Endothelial cell (in vitro differentiated cells): Measurements from ENCODE around the gene IKZF1. TPM values are rescaled to one million over a fixed set of nuclear protein-coding genes. Genes with fewer than 3 reads are reported as not detected.
A peak's percentile ranks its signal among the peaks of the same experiment; 100 is the strongest.

Source experiments
- DNase-seq: peaks from one replicate; pipeline ENCODE4 v3.0.0; 2021; ENCODE audit warnings: low spot score
- H3K27ac Mint-ChIP-seq: one replicate; pipeline ENCODE4 v1.8.0; 2021; ENCODE audit warnings: mixed read lengths, inconsistent platforms; ENCODE audit not compliant: unreplicated experiment
- H3K27me3 Mint-ChIP-seq: one replicate; pipeline ENCODE4 v1.8.0; 2021; ENCODE audit warnings: mild to moderate bottlenecking, moderate library complexity, mixed read lengths, inconsistent platforms; ENCODE audit not compliant: unreplicated experiment
- H3K36me3 Mint-ChIP-seq: one replicate; pipeline ENCODE4 v1.8.0; 2021; ENCODE audit warnings: mild to moderate bottlenecking, low read depth, mixed read lengths, inconsistent platforms; ENCODE audit not compliant: unreplicated experiment
- H3K4me1 Mint-ChIP-seq: one replicate; pipeline ENCODE4 v1.8.0; 2021; ENCODE audit warnings: mild to moderate bottlenecking, mixed read lengths, inconsistent platforms; ENCODE audit not compliant: unreplicated experiment
- H3K4me3 Mint-ChIP-seq: one replicate; pipeline ENCODE4 v1.8.0; 2021; ENCODE audit warnings: mild to moderate bottlenecking, mixed read lengths, inconsistent platforms; ENCODE audit not compliant: unreplicated experiment
- H3K9me3 Mint-ChIP-seq: one replicate; pipeline ENCODE4 v1.8.0; 2021; ENCODE audit warnings: mixed read lengths, inconsistent platforms; ENCODE audit not compliant: unreplicated experiment
- total RNA-seq: library from RNA; stranded (reverse); fragmentation: NEBNext Ultra II Directional; extraction: Animal tissue kit (Norgen Biotek cat#: 25700); gene quantifications from one replicate; pipeline ENCODE4 v1.2.1, GENCODE V29; 2021; ENCODE audit not compliant: unreplicated experiment
- TF ChIP-seq, protein P1 (sequence below): fragments of 200-600 bp; sonication (generic); IDR thresholded peaks from one replicate; pipeline ENCODE4 v1.5.0; 2021; ENCODE audit warnings: antibody characterized with exemption; ENCODE audit not compliant: unreplicated experiment

Gene IKZF1
- total RNA-seq, 1 donor from 2014 or later, result 3.1 TPM

DNA sequence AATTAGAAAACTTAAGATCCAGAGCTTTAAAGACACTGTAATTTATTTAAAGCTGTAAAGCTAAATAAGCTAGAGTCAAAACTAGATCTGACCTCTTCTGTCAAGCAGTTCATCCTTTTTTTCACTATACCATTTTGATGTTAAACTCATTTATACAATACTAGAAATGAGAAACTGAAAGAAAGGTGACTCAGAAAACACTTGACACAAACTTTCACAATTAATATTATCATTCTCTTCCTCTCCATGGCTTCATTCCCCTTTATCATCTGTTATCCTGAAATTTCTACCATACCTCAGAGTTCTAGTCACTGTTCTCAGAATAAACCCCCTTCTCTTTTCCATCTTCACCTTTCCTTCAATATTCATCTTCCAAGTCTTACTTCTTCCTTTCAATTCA is 144.3 kb downstream of the IKZF1 start:
- no peak for DNase-seq
- H3K36me3 Mint-ChIP-seq, result no peaks in the 10 kb centered on the region
- peaks cover 3% of the 10 kb centered on the region for H3K27me3 Mint-ChIP-seq
- no peak overlapping the region for H3K4me3 Mint-ChIP-seq
- H3K4me1 Mint-ChIP-seq, result no peaks in the 10 kb centered on the region
- H3K9me3 Mint-ChIP-seq, result no peaks in the 10 kb centered on the region
- TF ChIP-seq, protein P1, sequence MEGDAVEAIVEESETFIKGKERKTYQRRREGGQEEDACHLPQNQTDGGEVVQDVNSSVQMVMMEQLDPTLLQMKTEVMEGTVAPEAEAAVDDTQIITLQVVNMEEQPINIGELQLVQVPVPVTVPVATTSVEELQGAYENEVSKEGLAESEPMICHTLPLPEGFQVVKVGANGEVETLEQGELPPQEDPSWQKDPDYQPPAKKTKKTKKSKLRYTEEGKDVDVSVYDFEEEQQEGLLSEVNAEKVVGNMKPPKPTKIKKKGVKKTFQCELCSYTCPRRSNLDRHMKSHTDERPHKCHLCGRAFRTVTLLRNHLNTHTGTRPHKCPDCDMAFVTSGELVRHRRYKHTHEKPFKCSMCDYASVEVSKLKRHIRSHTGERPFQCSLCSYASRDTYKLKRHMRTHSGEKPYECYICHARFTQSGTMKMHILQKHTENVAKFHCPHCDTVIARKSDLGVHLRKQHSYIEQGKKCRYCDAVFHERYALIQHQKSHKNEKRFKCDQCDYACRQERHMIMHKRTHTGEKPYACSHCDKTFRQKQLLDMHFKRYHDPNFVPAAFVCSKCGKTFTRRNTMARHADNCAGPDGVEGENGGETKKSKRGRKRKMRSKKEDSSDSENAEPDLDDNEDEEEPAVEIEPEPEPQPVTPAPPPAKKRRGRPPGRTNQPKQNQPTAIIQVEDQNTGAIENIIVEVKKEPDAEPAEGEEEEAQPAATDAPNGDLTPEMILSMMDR, result no peak
- no peak overlapping the region for H3K27ac Mint-ChIP-seq

DNA sequence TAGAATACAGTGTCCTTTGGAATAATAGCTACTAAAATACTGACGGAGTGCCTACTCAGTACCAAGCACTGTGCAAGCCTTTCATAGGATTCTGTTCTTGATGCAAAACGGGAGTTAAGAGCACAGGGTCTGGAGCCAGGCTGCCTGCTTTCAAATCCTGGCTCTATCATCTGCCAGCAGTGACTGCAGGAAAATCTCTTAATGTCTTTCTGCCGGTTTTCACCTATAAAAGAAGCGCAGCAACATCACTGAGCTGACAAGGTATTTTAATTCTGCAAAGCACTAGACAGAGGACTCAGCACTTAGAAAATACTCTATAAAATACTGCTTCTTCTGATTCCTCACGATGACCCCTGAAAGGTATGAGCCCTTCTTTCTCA is 145.0 kb downstream of the IKZF1 start:
- Mint-ChIP-seq H3K36me3 (no peaks in the 10 kb centered on the region), H3K4me3 (peak overlapping the region; percentile 88), H3K4me1 (no peaks in the 10 kb centered on the region), H3K27ac (no peak overlapping the region), H3K9me3 (no peaks in the 10 kb centered on the region), H3K27me3 (peaks cover 3% of the 10 kb centered on the region)
- no peak for DNase-seq
- TF ChIP-seq, protein P1, result no peak

DNA sequence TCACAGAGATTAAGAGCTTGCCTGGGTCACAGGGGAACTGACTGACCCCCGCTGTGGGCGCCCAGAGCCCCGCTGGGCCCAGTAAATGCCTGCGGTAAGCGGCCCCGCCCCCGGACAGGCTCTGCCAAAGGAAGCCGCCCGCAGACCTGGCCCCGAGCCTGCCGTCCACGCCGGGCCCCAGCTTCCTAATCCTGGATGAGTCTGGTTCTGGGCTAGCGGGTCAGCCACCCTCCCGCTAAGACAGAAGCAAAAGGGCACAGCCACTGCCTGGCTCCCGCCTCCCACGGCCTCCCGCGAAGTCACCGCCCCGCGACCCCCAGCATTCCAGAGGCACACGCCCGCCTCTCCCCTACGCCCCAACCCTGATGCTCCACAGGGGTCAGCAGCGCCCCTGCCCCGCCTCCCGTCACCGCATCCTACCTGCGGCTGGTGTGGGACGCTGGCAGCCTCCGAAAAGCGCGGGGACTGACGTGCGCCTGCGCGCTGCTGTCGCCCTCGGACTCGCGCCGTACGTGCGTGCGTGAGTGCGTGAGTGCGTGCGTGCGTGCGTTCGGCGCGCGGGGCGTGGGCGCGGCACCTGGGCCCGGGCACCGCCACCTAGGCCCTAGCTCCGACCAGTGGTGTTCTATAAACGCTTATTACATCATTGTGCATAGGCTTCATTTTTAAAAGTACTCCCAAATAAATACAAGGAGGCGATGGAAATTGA is 145.5 kb downstream of the IKZF1 start, which contains the start of gene FIGNL1:
Gene FIGNL1 (minus strand): TSS at position 470 of the 709 bp plus-strand sequence. CDS start 3,063 bp downstream, outside the sequence.
- DNase-seq, result peak; percentile 41
- peaks cover 3% of the 10 kb centered on the region for H3K27me3 Mint-ChIP-seq
- no peaks in the 10 kb centered on the region for H3K4me1 Mint-ChIP-seq
- TF ChIP-seq, protein P1, result no peak
- H3K9me3 Mint-ChIP-seq, result no peaks in the 10 kb centered on the region
- H3K36me3 Mint-ChIP-seq, result no peaks in the 10 kb centered on the region
- no peak within 1 kb of the TSS for H3K27ac Mint-ChIP-seq
- H3K4me3 Mint-ChIP-seq, result peak within 1 kb of the TSS; percentile 88

DNA sequence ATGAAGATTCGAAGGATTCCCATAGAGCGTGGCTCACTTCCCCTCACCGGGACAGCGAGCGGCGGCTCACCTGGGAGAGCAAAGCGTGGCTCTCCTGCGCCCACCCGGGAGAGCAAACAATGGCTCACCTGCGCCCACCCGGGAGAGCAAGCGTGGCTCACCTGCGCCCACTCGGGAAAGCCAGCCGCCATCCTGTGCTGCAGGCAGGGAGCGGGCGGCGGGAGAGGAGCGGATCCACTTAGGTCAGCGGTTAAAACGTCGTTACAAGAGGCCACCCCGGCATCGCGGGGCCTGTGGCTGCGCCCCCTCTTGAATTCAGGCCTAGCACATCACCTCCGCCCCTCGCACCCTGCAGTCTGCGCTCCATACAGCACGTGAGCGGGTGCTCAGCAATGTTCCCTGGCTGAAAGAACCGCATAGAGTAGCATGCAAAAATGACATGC is 146.1 kb downstream of the IKZF1 start:
- H3K9me3 Mint-ChIP-seq, result no peaks in the 10 kb centered on the region
- DNase-seq, result no peak
- H3K36me3 Mint-ChIP-seq, result no peaks in the 10 kb centered on the region
- H3K27me3 Mint-ChIP-seq, result peaks cover 3% of the 10 kb centered on the region
- peaks cover 2% of the 10 kb centered on the region for H3K4me1 Mint-ChIP-seq
- TF ChIP-seq, protein P1, result no peak
- H3K27ac Mint-ChIP-seq, result no peak overlapping the region
- H3K4me3 Mint-ChIP-seq, result peak overlapping the region; percentile 81

Other genes starting within 250 kb of the IKZF1 start
- not detected for gene ZPBP, start 211.5 kb upstream of the IKZF1 start, total RNA-seq
- 18.4 TPM for gene FIGNL1, start 145.6 kb downstream of the IKZF1 start, total RNA-seq